Prostate gland (tissue), 2 donors: ENCODE data around the gene ADGRL4.

Experiments
- POLR2AphosphoS5 ChIP-seq: sonication (generic); formaldehyde crosslinking; IDR thresholded peaks from one replicate; pipeline ENCODE4 v1.6.1; 2017; ENCODE audit warnings: antibody characterized with exemption
- TF ChIP-seq, protein P1 (sequence below), 4 experiments: fragments of 200-600 bp in 2 of 4; fragments of 450-650 bp in 2 of 4; sonication (generic) in 2 of 4; IDR thresholded peaks; 1 replicate in 3 of 4; 2 replicates in 1 of 4; pipeline ENCODE4 v1.5.1; 2016 to 2019; ENCODE audit warnings: antibody characterized with exemption in 4 of 4, mild to moderate bottlenecking in 2 of 4, moderate library complexity in 2 of 4

DNA sequence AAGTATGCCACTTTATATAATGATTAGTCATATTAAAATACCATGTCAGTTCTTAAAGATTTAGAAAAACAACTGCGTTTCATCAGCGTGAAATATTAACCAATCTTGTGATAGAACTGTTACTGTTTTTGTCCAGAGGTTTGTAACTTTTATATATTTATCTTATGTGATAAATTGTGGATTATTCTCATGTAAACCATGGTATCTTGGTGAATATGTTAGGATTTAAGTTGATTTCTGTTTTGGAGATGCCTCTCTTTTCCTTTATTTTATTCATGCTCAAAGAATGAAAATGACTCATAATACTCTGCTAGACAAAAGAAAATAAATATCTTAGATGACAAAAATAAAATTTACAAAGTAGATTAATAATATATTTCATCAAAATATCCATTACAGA lies 88.4 kb downstream of the ADGRL4 start:
- TF ChIP-seq, protein P1, sequence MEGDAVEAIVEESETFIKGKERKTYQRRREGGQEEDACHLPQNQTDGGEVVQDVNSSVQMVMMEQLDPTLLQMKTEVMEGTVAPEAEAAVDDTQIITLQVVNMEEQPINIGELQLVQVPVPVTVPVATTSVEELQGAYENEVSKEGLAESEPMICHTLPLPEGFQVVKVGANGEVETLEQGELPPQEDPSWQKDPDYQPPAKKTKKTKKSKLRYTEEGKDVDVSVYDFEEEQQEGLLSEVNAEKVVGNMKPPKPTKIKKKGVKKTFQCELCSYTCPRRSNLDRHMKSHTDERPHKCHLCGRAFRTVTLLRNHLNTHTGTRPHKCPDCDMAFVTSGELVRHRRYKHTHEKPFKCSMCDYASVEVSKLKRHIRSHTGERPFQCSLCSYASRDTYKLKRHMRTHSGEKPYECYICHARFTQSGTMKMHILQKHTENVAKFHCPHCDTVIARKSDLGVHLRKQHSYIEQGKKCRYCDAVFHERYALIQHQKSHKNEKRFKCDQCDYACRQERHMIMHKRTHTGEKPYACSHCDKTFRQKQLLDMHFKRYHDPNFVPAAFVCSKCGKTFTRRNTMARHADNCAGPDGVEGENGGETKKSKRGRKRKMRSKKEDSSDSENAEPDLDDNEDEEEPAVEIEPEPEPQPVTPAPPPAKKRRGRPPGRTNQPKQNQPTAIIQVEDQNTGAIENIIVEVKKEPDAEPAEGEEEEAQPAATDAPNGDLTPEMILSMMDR (IDR thresholded peaks at IDR 0.05), result no peak
- TF ChIP-seq POLR2AphosphoS5, result no peak
